ENCODE measurements around the gene TNNT3. TPM values are rescaled to one million over a fixed set of nuclear protein-coding genes. Genes with fewer than 3 reads are reported as not detected.
A peak's percentile ranks its signal among the peaks of the same experiment; 100 is the strongest.

The TNNT3 gene
- total RNA-seq, 1 experiment from 2014 or later = 0.88 TPM

- intact Hi-C loops (cut with micrococcal nuclease; ENCODE audit: unreplicated experiment) = no loop called here
- H3K4me3 Mint-ChIP-seq (ENCODE audit: unreplicated experiment) = no peak overlapping the region
- ChIA-PET CTCF (interaction anchor here (0.8 to 1.9 kb wide), 2 partner anchors 24 to 237 kb away, joined by 5 to 7 read pairs (median 5); no protein-coding TSS in a partner anchor), POLR2A (no interaction called here)
- Histone ChIP-seq H3K27me3 (replicated peaks; ENCODE audit: control insufficient read depth, insufficient read depth, low read length) (no peaks in the 10 kb centered on the region), H3K4me1 (no peaks in the 10 kb centered on the region), H3K4me3 (ENCODE audit: low read depth, low read length) (no peak overlapping the region), H3K36me3 (ENCODE audit: control insufficient read depth, insufficient read depth, low read length) (no peaks in the 10 kb centered on the region), H3K9me3 (no peaks in the 10 kb centered on the region)
- H3K27ac Mint-ChIP-seq (ENCODE audit: unreplicated experiment) = no peak overlapping the region
- no peak for TF ChIP-seq CTCF (IDR thresholded peaks at IDR 0.05; ENCODE audit: insufficient read depth in 1 of 2, low read depth in 1 of 2, low read length in 1 of 2, severe bottlenecking in 1 of 2, unreplicated experiment in 1 of 2)
- H3K27me3 Mint-ChIP-seq (ENCODE audit: insufficient read depth, unreplicated experiment) = no peaks in the 10 kb centered on the region
- H3K4me1 Mint-ChIP-seq (ENCODE audit: low read depth, unreplicated experiment) = peaks cover 6% of the 10 kb centered on the region
- DNase-seq = peak in 1 of 2 experiments; percentile 13
- no peaks in the 10 kb centered on the region for H3K9me3 Mint-ChIP-seq (ENCODE audit: unreplicated experiment)
- BruUV-seq (replicated peaks) = no TSS peak
- H3K36me3 Mint-ChIP-seq (ENCODE audit: insufficient read depth, unreplicated experiment) = no peaks in the 10 kb centered on the region
These were observed 12.7 kb upstream of the TNNT3 start for GRCh38 chr11:1906611-1907423.

- intact Hi-C loops (cut with micrococcal nuclease; ENCODE audit: unreplicated experiment) = no loop called here
These were observed 10.9 kb upstream of the TNNT3 start for GRCh38 chr11:1908618-1909017.

GRCh38 chr11:1909524-1909923, 10.0 kb upstream of the TNNT3 start:
- BruUV-seq (replicated peaks) = no TSS peak
- intact Hi-C loops (cut with micrococcal nuclease; ENCODE audit: unreplicated experiment) = no loop called here
- ChIA-PET CTCF (no interaction called here), POLR2A (no interaction called here)
- TF ChIP-seq CTCF (IDR thresholded peaks at IDR 0.05; ENCODE audit: insufficient read depth in 1 of 2, low read depth in 1 of 2, low read length in 1 of 2, severe bottlenecking in 1 of 2, unreplicated experiment in 1 of 2) = no peak
- Mint-ChIP-seq H3K36me3 (ENCODE audit: insufficient read depth, unreplicated experiment) (peaks cover 7% of the 10 kb centered on the region), H3K27ac (ENCODE audit: unreplicated experiment) (no peak overlapping the region), H3K27me3 (ENCODE audit: insufficient read depth, unreplicated experiment) (no peaks in the 10 kb centered on the region), H3K4me1 (ENCODE audit: low read depth, unreplicated experiment) (peaks cover 6% of the 10 kb centered on the region), H3K4me3 (ENCODE audit: unreplicated experiment) (no peak overlapping the region), H3K9me3 (ENCODE audit: unreplicated experiment) (peaks cover 1% of the 10 kb centered on the region)
- no peaks in the 10 kb centered on the region for H3K4me1 ChIP-seq
- no peaks in the 10 kb centered on the region for H3K27me3 ChIP-seq (replicated peaks; ENCODE audit: control insufficient read depth, insufficient read depth, low read length)
- H3K4me3 ChIP-seq (ENCODE audit: low read depth, low read length) = no peak overlapping the region
- no peaks in the 10 kb centered on the region for H3K36me3 ChIP-seq (ENCODE audit: control insufficient read depth, insufficient read depth, low read length)
- H3K9me3 ChIP-seq = no peaks in the 10 kb centered on the region
- no peak for DNase-seq

More at GRCh38 chr11:1908618-1909017, 10.9 kb upstream of the TNNT3 start:
- Histone ChIP-seq H3K9me3 (no peaks in the 10 kb centered on the region), H3K27me3 (replicated peaks; ENCODE audit: control insufficient read depth, insufficient read depth, low read length) (no peaks in the 10 kb centered on the region), H3K4me1 (no peaks in the 10 kb centered on the region), H3K4me3 (ENCODE audit: low read depth, low read length) (no peak overlapping the region), H3K36me3 (ENCODE audit: control insufficient read depth, insufficient read depth, low read length) (no peaks in the 10 kb centered on the region)
- peaks cover 6% of the 10 kb centered on the region for H3K4me1 Mint-ChIP-seq (ENCODE audit: low read depth, unreplicated experiment)
- TF ChIP-seq CTCF (IDR thresholded peaks at IDR 0.05; ENCODE audit: insufficient read depth in 1 of 2, low read depth in 1 of 2, low read length in 1 of 2, severe bottlenecking in 1 of 2, unreplicated experiment in 1 of 2) = no peak
- no peak overlapping the region for H3K27ac Mint-ChIP-seq (ENCODE audit: unreplicated experiment)
- H3K27me3 Mint-ChIP-seq (ENCODE audit: insufficient read depth, unreplicated experiment) = no peaks in the 10 kb centered on the region
- DNase-seq = no peak
- BruUV-seq (replicated peaks) = no TSS peak
- ChIA-PET CTCF (interaction anchor here (0.8 to 1.9 kb wide), 3 partner anchors 26 to 243 kb away, joined by 3 to 5 read pairs (median 3); no protein-coding TSS in a partner anchor), POLR2A (no interaction called here)
- no peaks in the 10 kb centered on the region for H3K36me3 Mint-ChIP-seq (ENCODE audit: insufficient read depth, unreplicated experiment)
- no peaks in the 10 kb centered on the region for H3K9me3 Mint-ChIP-seq (ENCODE audit: unreplicated experiment)
- no peak overlapping the region for H3K4me3 Mint-ChIP-seq (ENCODE audit: unreplicated experiment)

Data from Caco-2 (cell line).